WTC11 (cell line): ENCODE data around the gene ALPK1. TPM values are rescaled to one million over a fixed set of nuclear protein-coding genes. Genes with fewer than 3 reads are reported as not detected.

ENCODE experiments used
- ATAC-seq: fragments of 200-7000 bp; cut with Tn5 transposase; 2 replicates; pipeline ENCODE4 v1.10.0; 2021; ENCODE audit warnings: mild to moderate bottlenecking, moderate library complexity
- CTCF ChIA-PET: fragments of 300-600 bp; sonication (Branson Sonifier 250); formaldehyde crosslinking; loops from one replicate; lab custom pipeline; 2021; ENCODE audit warnings: antibody characterized with exemption; lab: Charles Lee
- POLR2A ChIA-PET: fragments of 350-600 bp; sonication (Branson Sonifier 250); formaldehyde crosslinking; loops from one replicate; lab custom pipeline; 2021; ENCODE audit warnings: antibody characterized with exemption; lab: Charles Lee
- DNase-seq: peaks from one replicate; pipeline ENCODE4 v3.0.0; 2021; ENCODE audit warnings: low spot score
- H3K27ac Mint-ChIP-seq: 2 replicates; pipeline ENCODE4 v1.8.0; 2021; ENCODE audit warnings: mixed read lengths
- H3K27me3 Mint-ChIP-seq: 2 replicates; pipeline ENCODE4 v1.8.0; 2021; ENCODE audit warnings: low read depth, mild to moderate bottlenecking, moderate library complexity, mixed read lengths
- H3K36me3 Mint-ChIP-seq: 2 replicates; pipeline ENCODE4 v1.8.0; 2021; ENCODE audit warnings: mixed read lengths
- H3K4me1 Mint-ChIP-seq: 2 replicates; pipeline ENCODE4 v1.8.0; 2022; ENCODE audit warnings: mixed read lengths
- H3K4me3 Mint-ChIP-seq: 2 replicates; pipeline ENCODE4 v1.8.0; 2021; ENCODE audit warnings: mild to moderate bottlenecking, moderate library complexity, mixed read lengths
- H3K9me3 Mint-ChIP-seq: 2 replicates; pipeline ENCODE4 v1.8.0; 2021; ENCODE audit warnings: mixed read lengths
- AR ChIP-seq: fragments of 250-450 bp; sonication (Bioruptor Pico); IDR thresholded peaks from 2 replicates; pipeline ENCODE4 v1.9.0; 2021; ENCODE audit warnings: mild to moderate bottlenecking
- ATF3 ChIP-seq: sonication (generic); formaldehyde crosslinking; conservative IDR thresholded peaks from 2 replicates; pipeline ENCODE4 v1.8.1; 2022; ENCODE audit warnings: mild to moderate bottlenecking, missing genetic modification reagents
- CREB1 ChIP-seq: sonication (generic); formaldehyde crosslinking; IDR thresholded peaks from 2 replicates; pipeline ENCODE4 v1.8.0; 2023; ENCODE audit warnings: mild to moderate bottlenecking, missing genetic modification reagents
- ESRRA ChIP-seq: sonication (generic); formaldehyde crosslinking; IDR thresholded peaks from 2 replicates; pipeline ENCODE4 v1.8.1; 2022; ENCODE audit warnings: mild to moderate bottlenecking, missing genetic modification reagents, borderline replicate concordance
- ETV6 ChIP-seq: sonication (generic); formaldehyde crosslinking; IDR thresholded peaks from 2 replicates; pipeline ENCODE4 v1.8.1; 2022; ENCODE audit warnings: mild to moderate bottlenecking, missing genetic modification reagents
- FOXP4 ChIP-seq: sonication (generic); formaldehyde crosslinking; IDR thresholded peaks from 2 replicates; pipeline ENCODE4 v1.8.0; 2022; ENCODE audit warnings: mild to moderate bottlenecking, missing genetic modification reagents
- OVOL2 ChIP-seq: fragments of 250-450 bp; sonication (Bioruptor Pico); IDR thresholded peaks from 2 replicates; pipeline ENCODE4 v1.9.0; 2021; ENCODE audit warnings: mild to moderate bottlenecking, borderline replicate concordance
- RORB ChIP-seq: fragments of 250-450 bp; sonication (Bioruptor Pico); IDR thresholded peaks from 2 replicates; pipeline ENCODE4 v1.9.0; 2021; ENCODE audit warnings: mild to moderate bottlenecking
- SOX15 ChIP-seq: fragments of 250-450 bp; sonication (Bioruptor Pico); IDR thresholded peaks from 2 replicates; pipeline ENCODE4 v1.9.0; 2021; ENCODE audit warnings: mild to moderate bottlenecking
- TP53 ChIP-seq: sonication (generic); formaldehyde crosslinking; IDR thresholded peaks from 2 replicates; pipeline ENCODE4 v1.8.1; 2023; ENCODE audit warnings: mild to moderate bottlenecking, missing genetic modification reagents
- ZMAT4 ChIP-seq: fragments of 250-450 bp; sonication (Bioruptor Pico); IDR thresholded peaks from 2 replicates; pipeline ENCODE4 v1.9.0; 2021; ENCODE audit warnings: mild to moderate bottlenecking
- ZNF121 ChIP-seq: sonication (generic); formaldehyde crosslinking; IDR thresholded peaks from 2 replicates; pipeline ENCODE4 v1.8.0; 2023; ENCODE audit warnings: missing genetic modification reagents
- ZNF232 ChIP-seq: sonication (generic); formaldehyde crosslinking; IDR thresholded peaks from 2 replicates; pipeline ENCODE4 v1.8.0; 2022; ENCODE audit warnings: mild to moderate bottlenecking, missing genetic modification reagents
- ZNF416 ChIP-seq: fragments of 250-450 bp; sonication (Bioruptor Pico); IDR thresholded peaks from 2 replicates; pipeline ENCODE4 v1.9.0; 2021; ENCODE audit warnings: mild to moderate bottlenecking, inconsistent platforms
- total RNA-seq: library from RNA; stranded (reverse); gene quantifications from 3 replicates; pipeline ENCODE4 v1.2.3, GENCODE V29; 2021
- TF ChIP-seq, protein P1 (sequence below): fragments of 250-450 bp; sonication (Bioruptor Pico); IDR thresholded peaks from 2 replicates; pipeline ENCODE4 v1.9.0; 2021; ENCODE audit warnings: mild to moderate bottlenecking, borderline replicate concordance
- TF ChIP-seq, protein P2 (sequence below): sonication (generic); formaldehyde crosslinking; IDR thresholded peaks from 2 replicates; pipeline ENCODE4 v1.8.1; 2023; ENCODE audit warnings: mild to moderate bottlenecking, missing genetic modification reagents, moderate library complexity
- TF ChIP-seq, protein P3 (sequence below): sonication (generic); formaldehyde crosslinking; IDR thresholded peaks from 2 replicates; pipeline ENCODE4 v1.8.0; 2022; ENCODE audit warnings: mild to moderate bottlenecking, missing genetic modification reagents
- TF ChIP-seq, protein P4 (sequence below): sonication (generic); formaldehyde crosslinking; IDR thresholded peaks from 2 replicates; pipeline ENCODE4 v1.8.0; 2022; ENCODE audit warnings: missing genetic modification reagents

Gene ALPK1
- total RNA-seq, 1 experiment from 2014 or later: 0.50 TPM

GRCh38 chr4:112422644-112423043 lies 125.5 kb downstream of the ALPK1 start (continued):
- TF ChIP-seq, protein P1, sequence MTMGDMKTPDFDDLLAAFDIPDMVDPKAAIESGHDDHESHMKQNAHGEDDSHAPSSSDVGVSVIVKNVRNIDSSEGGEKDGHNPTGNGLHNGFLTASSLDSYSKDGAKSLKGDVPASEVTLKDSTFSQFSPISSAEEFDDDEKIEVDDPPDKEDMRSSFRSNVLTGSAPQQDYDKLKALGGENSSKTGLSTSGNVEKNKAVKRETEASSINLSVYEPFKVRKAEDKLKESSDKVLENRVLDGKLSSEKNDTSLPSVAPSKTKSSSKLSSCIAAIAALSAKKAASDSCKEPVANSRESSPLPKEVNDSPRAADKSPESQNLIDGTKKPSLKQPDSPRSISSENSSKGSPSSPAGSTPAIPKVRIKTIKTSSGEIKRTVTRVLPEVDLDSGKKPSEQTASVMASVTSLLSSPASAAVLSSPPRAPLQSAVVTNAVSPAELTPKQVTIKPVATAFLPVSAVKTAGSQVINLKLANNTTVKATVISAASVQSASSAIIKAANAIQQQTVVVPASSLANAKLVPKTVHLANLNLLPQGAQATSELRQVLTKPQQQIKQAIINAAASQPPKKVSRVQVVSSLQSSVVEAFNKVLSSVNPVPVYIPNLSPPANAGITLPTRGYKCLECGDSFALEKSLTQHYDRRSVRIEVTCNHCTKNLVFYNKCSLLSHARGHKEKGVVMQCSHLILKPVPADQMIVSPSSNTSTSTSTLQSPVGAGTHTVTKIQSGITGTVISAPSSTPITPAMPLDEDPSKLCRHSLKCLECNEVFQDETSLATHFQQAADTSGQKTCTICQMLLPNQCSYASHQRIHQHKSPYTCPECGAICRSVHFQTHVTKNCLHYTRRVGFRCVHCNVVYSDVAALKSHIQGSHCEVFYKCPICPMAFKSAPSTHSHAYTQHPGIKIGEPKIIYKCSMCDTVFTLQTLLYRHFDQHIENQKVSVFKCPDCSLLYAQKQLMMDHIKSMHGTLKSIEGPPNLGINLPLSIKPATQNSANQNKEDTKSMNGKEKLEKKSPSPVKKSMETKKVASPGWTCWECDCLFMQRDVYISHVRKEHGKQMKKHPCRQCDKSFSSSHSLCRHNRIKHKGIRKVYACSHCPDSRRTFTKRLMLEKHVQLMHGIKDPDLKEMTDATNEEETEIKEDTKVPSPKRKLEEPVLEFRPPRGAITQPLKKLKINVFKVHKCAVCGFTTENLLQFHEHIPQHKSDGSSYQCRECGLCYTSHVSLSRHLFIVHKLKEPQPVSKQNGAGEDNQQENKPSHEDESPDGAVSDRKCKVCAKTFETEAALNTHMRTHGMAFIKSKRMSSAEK (CRISPR knock-in tag): no peak
- TF ChIP-seq, protein P2, sequence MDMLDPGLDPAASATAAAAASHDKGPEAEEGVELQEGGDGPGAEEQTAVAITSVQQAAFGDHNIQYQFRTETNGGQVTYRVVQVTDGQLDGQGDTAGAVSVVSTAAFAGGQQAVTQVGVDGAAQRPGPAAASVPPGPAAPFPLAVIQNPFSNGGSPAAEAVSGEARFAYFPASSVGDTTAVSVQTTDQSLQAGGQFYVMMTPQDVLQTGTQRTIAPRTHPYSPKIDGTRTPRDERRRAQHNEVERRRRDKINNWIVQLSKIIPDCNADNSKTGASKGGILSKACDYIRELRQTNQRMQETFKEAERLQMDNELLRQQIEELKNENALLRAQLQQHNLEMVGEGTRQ: no peak
- TF ChIP-seq, protein P3, sequence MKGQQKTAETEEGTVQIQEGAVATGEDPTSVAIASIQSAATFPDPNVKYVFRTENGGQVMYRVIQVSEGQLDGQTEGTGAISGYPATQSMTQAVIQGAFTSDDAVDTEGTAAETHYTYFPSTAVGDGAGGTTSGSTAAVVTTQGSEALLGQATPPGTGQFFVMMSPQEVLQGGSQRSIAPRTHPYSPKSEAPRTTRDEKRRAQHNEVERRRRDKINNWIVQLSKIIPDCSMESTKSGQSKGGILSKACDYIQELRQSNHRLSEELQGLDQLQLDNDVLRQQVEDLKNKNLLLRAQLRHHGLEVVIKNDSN (CRISPR knock-in tag): no peak
- TF ChIP-seq ZNF121 (CRISPR knock-in tag) (no peak), ZMAT4 (CRISPR knock-in tag) (no peak), ESRRA (CRISPR knock-in tag) (no peak), ATF3 (no peak), FOXP4 (no peak), ETV6 (CRISPR knock-in tag) (no peak), ZNF232 (CRISPR knock-in tag) (no peak)

DNA sequence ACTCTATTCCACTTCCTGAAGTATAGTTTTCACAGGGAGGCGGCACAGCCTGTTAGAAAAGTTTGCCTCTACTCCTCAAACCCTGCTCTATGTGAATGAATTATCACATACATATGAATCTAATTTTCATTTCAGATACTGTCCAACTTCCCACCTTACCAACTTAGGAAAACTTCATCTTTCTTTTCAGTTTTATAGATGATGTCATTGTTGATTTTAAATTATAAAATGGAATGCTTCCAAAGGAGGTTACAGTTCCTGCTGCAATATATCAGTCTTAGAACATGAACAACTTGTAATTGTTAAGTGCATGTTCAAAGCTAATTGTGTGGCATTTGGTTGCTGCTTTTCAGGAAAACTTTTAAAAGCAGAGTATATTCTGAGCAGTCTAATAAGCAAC lies 126.4 kb downstream of the ALPK1 start:
- ChIA-PET POLR2A (no interaction called here), CTCF (no interaction called here)
- H3K27ac Mint-ChIP-seq: no peak overlapping the region
- DNase-seq (no peak), ATAC-seq (no peak)
- no peaks in the 10 kb centered on the region for H3K9me3 Mint-ChIP-seq
- H3K4me1 Mint-ChIP-seq: peaks cover 15% of the 10 kb centered on the region
- H3K36me3 Mint-ChIP-seq: no peaks in the 10 kb centered on the region
- no peak overlapping the region for H3K4me3 Mint-ChIP-seq
- TF ChIP-seq SOX15 (CRISPR knock-in tag): no peak
- TF ChIP-seq OVOL2 (CRISPR knock-in tag): no peak
- TF ChIP-seq, protein P3 (CRISPR knock-in tag): no peak
- no peak for TF ChIP-seq RORB (CRISPR knock-in tag)
- TF ChIP-seq CREB1 (CRISPR knock-in tag): no peak
- no peak for TF ChIP-seq ZNF416
- no peak for TF ChIP-seq TP53 (CRISPR knock-in tag)
- TF ChIP-seq, protein P4, sequence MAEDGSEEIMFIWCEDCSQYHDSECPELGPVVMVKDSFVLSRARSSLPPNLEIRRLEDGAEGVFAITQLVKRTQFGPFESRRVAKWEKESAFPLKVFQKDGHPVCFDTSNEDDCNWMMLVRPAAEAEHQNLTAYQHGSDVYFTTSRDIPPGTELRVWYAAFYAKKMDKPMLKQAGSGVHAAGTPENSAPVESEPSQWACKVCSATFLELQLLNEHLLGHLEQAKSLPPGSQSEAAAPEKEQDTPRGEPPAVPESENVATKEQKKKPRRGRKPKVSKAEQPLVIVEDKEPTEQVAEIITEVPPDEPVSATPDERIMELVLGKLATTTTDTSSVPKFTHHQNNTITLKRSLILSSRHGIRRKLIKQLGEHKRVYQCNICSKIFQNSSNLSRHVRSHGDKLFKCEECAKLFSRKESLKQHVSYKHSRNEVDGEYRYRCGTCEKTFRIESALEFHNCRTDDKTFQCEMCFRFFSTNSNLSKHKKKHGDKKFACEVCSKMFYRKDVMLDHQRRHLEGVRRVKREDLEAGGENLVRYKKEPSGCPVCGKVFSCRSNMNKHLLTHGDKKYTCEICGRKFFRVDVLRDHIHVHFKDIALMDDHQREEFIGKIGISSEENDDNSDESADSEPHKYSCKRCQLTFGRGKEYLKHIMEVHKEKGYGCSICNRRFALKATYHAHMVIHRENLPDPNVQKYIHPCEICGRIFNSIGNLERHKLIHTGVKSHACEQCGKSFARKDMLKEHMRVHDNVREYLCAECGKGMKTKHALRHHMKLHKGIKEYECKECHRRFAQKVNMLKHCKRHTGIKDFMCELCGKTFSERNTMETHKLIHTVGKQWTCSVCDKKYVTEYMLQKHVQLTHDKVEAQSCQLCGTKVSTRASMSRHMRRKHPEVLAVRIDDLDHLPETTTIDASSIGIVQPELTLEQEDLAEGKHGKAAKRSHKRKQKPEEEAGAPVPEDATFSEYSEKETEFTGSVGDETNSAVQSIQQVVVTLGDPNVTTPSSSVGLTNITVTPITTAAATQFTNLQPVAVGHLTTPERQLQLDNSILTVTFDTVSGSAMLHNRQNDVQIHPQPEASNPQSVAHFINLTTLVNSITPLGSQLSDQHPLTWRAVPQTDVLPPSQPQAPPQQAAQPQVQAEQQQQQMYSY (CRISPR knock-in tag): no peak
- no peak for TF ChIP-seq AR (CRISPR knock-in tag)
- no peaks in the 10 kb centered on the region; the same call in 1 of the 2 replicates for H3K27me3 Mint-ChIP-seq
